Activated naive CD8-positive, alpha-beta T cell treated with anti-CD3 and anti-CD28 coated beads, Interleukin-2, amount 50 U/mL, for 24 hours (primary cell): Measurements from ENCODE around the gene DOK4.

Source experiments
- ATAC-seq: fragments of 150-1000 bp; cut with Tn5 transposase; one replicate; pipeline ENCODE4 v1.10.0; 2021
- DNase-seq: peaks from one replicate; pipeline ENCODE4 v3.0.0; 2021
- H3K27ac Mint-ChIP-seq: one replicate; pipeline ENCODE4 v1.8.0; 2021; ENCODE audit warnings: mild to moderate bottlenecking, mixed read lengths
- H3K27me3 Mint-ChIP-seq: one replicate; pipeline ENCODE4 v1.8.0; 2021; ENCODE audit warnings: mixed read lengths
- H3K36me3 Mint-ChIP-seq: one replicate; pipeline ENCODE4 v1.8.0; 2021; ENCODE audit warnings: low read depth, mixed read lengths
- H3K4me1 Mint-ChIP-seq: one replicate; pipeline ENCODE4 v1.8.0; 2021; ENCODE audit warnings: mixed read lengths
- H3K4me3 Mint-ChIP-seq: one replicate; pipeline ENCODE4 v1.8.0; 2021; ENCODE audit warnings: mild to moderate bottlenecking, moderate library complexity, mixed read lengths
- H3K9me3 Mint-ChIP-seq: one replicate; pipeline ENCODE4 v1.8.0; 2021; ENCODE audit warnings: mixed read lengths

The DOK4 gene

GRCh38 chr16:57514371-57514770, 28.1 kb upstream of the DOK4 start:
- Mint-ChIP-seq H3K27me3 (no peaks in the 10 kb centered on the region), H3K9me3 (no peaks in the 10 kb centered on the region), H3K27ac (no peak overlapping the region), H3K4me3 (no peak overlapping the region), H3K36me3 (peaks cover 3% of the 10 kb centered on the region), H3K4me1 (no peaks in the 10 kb centered on the region)
- ATAC-seq (no peak), DNase-seq (no peak)

GRCh38 chr16:57513371-57514102, 27.2 kb upstream of the DOK4 start:
- no peak overlapping the region for H3K4me3 Mint-ChIP-seq
- DNase-seq (no peak), ATAC-seq (no peak)
- no peaks in the 10 kb centered on the region for H3K9me3 Mint-ChIP-seq
- no peak overlapping the region for H3K27ac Mint-ChIP-seq
- no peaks in the 10 kb centered on the region for H3K36me3 Mint-ChIP-seq
- H3K4me1 Mint-ChIP-seq: no peaks in the 10 kb centered on the region
- no peaks in the 10 kb centered on the region for H3K27me3 Mint-ChIP-seq

- DNase-seq (no peak), ATAC-seq (no peak)
- Mint-ChIP-seq H3K36me3 (no peaks in the 10 kb centered on the region), H3K4me3 (no peak overlapping the region), H3K4me1 (no peaks in the 10 kb centered on the region), H3K27ac (no peak overlapping the region), H3K27me3 (no peaks in the 10 kb centered on the region), H3K9me3 (no peaks in the 10 kb centered on the region)
These were observed 26.2 kb upstream of the DOK4 start for GRCh38 chr16:57512296-57513001.

GRCh38 chr16:57510016-57510871, 24.0 kb upstream of the DOK4 start:
- no peak for DNase-seq
- Mint-ChIP-seq H3K27me3 (no peaks in the 10 kb centered on the region), H3K36me3 (no peaks in the 10 kb centered on the region), H3K9me3 (no peaks in the 10 kb centered on the region), H3K4me3 (no peak overlapping the region), H3K4me1 (no peaks in the 10 kb centered on the region), H3K27ac (no peak overlapping the region)
- no peak for ATAC-seq

GRCh38 chr16:57509231-57509923, 23.1 kb upstream of the DOK4 start:
- no peaks in the 10 kb centered on the region for H3K27me3 Mint-ChIP-seq
- no peak for ATAC-seq
- no peaks in the 10 kb centered on the region for H3K4me1 Mint-ChIP-seq
- no peaks in the 10 kb centered on the region for H3K36me3 Mint-ChIP-seq
- no peak overlapping the region for H3K27ac Mint-ChIP-seq
- no peaks in the 10 kb centered on the region for H3K9me3 Mint-ChIP-seq
- no peak for DNase-seq
- no peak overlapping the region for H3K4me3 Mint-ChIP-seq

- no peak for DNase-seq
- Mint-ChIP-seq H3K27me3 (no peaks in the 10 kb centered on the region), H3K4me3 (no peak overlapping the region), H3K4me1 (no peaks in the 10 kb centered on the region), H3K9me3 (no peaks in the 10 kb centered on the region), H3K36me3 (no peaks in the 10 kb centered on the region), H3K27ac (no peak overlapping the region)
- ATAC-seq: no peak
These were observed 21.7 kb upstream of the DOK4 start for GRCh38 chr16:57508035-57508425.

- no peaks in the 10 kb centered on the region for H3K27me3 Mint-ChIP-seq
- H3K36me3 Mint-ChIP-seq: no peaks in the 10 kb centered on the region
- no peaks in the 10 kb centered on the region for H3K4me1 Mint-ChIP-seq
- no peak for DNase-seq
- no peak overlapping the region for H3K27ac Mint-ChIP-seq
- H3K4me3 Mint-ChIP-seq: no peak overlapping the region
- ATAC-seq: no peak
- no peaks in the 10 kb centered on the region for H3K9me3 Mint-ChIP-seq
These were observed 21.1 kb upstream of the DOK4 start for GRCh38 chr16:57507136-57508034.

GRCh38 chr16:57505169-57505568, 18.9 kb upstream of the DOK4 start:
- no peak overlapping the region for H3K4me3 Mint-ChIP-seq
- H3K4me1 Mint-ChIP-seq: no peaks in the 10 kb centered on the region
- H3K27me3 Mint-ChIP-seq: no peaks in the 10 kb centered on the region
- H3K9me3 Mint-ChIP-seq: no peaks in the 10 kb centered on the region
- ATAC-seq (no peak), DNase-seq (no peak)
- no peak overlapping the region for H3K27ac Mint-ChIP-seq
- no peaks in the 10 kb centered on the region for H3K36me3 Mint-ChIP-seq

GRCh38 chr16:57504491-57504890, 18.2 kb upstream of the DOK4 start:
- Mint-ChIP-seq H3K27ac (no peak overlapping the region), H3K36me3 (no peaks in the 10 kb centered on the region), H3K27me3 (no peaks in the 10 kb centered on the region), H3K4me3 (no peak overlapping the region), H3K4me1 (no peaks in the 10 kb centered on the region), H3K9me3 (no peaks in the 10 kb centered on the region)
- no peak for DNase-seq
- no peak for ATAC-seq

- Mint-ChIP-seq H3K4me3 (no peak overlapping the region), H3K36me3 (no peaks in the 10 kb centered on the region), H3K9me3 (no peaks in the 10 kb centered on the region), H3K27ac (no peak overlapping the region), H3K4me1 (no peaks in the 10 kb centered on the region), H3K27me3 (no peaks in the 10 kb centered on the region)
- no peak for ATAC-seq
- no peak for DNase-seq
These were observed 17.7 kb upstream of the DOK4 start for GRCh38 chr16:57504001-57504400.

- DNase-seq (no peak), ATAC-seq (no peak)
- H3K4me1 Mint-ChIP-seq: no peaks in the 10 kb centered on the region
- no peaks in the 10 kb centered on the region for H3K27me3 Mint-ChIP-seq
- H3K4me3 Mint-ChIP-seq: no peak overlapping the region
- H3K9me3 Mint-ChIP-seq: no peaks in the 10 kb centered on the region
- no peak overlapping the region for H3K27ac Mint-ChIP-seq
- no peaks in the 10 kb centered on the region for H3K36me3 Mint-ChIP-seq
These were observed 17.1 kb upstream of the DOK4 start for GRCh38 chr16:57503366-57503765.

- H3K27ac Mint-ChIP-seq: no peak overlapping the region
- DNase-seq (no peak), ATAC-seq (no peak)
- H3K27me3 Mint-ChIP-seq: no peaks in the 10 kb centered on the region
- no peaks in the 10 kb centered on the region for H3K9me3 Mint-ChIP-seq
- no peaks in the 10 kb centered on the region for H3K4me1 Mint-ChIP-seq
- no peaks in the 10 kb centered on the region for H3K36me3 Mint-ChIP-seq
- no peak overlapping the region for H3K4me3 Mint-ChIP-seq
These were observed 15.9 kb upstream of the DOK4 start for GRCh38 chr16:57502048-57502775.

GRCh38 chr16:57501492-57501891, 15.2 kb upstream of the DOK4 start:
- Mint-ChIP-seq H3K4me3 (no peak overlapping the region), H3K27me3 (no peaks in the 10 kb centered on the region), H3K4me1 (no peaks in the 10 kb centered on the region), H3K9me3 (no peaks in the 10 kb centered on the region), H3K27ac (no peak overlapping the region), H3K36me3 (no peaks in the 10 kb centered on the region)
- no peak for ATAC-seq
- DNase-seq: no peak
